Stimulated activated CD4-positive, alpha-beta T cell treated with anti-CD3 and anti-CD28 coated beads, Interleukin-15, amount 100 ng/mL, for 24 hours (primary cell): Measurements from ENCODE around the gene C1QTNF5.

ENCODE experiments used
- DNase-seq: peaks from one replicate; pipeline ENCODE4 v3.0.0-alpha.2; 2020

C1QTNF5 gene

GRCh38 chr11:119373059-119373920 is 32.6 kb upstream of the C1QTNF5 start:
- no peak for DNase-seq

DNA sequence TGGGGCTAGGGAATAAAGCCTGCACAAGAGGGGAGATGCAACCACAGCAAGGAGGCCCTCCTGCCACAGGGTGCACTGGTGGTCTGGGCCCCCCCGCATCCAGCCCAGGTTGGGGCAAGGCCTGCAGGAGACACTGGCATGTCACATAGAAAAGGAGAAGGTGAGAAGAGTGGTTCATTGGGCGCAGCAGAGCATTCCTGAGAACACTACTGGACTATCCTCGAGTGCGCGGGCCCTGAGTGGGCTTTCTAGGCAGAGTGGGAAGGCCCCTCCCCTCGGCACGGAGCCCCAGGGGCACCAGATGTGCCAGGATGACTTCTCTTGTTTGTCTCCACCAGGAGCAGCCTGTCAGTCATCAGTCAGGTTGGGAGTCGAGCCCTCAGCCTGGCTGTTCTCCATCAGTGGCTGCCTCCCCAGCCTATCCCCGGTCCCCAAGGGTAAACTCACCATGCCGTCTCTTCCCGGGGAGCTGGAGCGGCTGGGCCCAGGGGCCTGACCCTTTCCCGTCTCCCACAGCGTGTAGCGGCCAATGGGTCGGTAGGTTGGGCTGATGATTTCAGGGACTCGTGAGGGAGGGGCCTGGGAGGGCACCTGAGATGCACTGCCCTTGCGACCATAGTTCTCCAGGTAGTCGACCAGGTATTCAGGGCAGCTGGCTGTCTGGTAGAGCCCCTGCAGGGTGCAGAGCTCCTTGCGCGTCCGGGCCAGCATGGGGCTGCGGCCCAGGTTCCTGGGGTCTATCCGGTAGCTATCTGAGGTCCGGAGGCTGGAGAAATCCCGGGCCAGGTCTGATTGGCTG is 31.8 kb upstream of the C1QTNF5 start:
- DNase-seq: no peak

DNA sequence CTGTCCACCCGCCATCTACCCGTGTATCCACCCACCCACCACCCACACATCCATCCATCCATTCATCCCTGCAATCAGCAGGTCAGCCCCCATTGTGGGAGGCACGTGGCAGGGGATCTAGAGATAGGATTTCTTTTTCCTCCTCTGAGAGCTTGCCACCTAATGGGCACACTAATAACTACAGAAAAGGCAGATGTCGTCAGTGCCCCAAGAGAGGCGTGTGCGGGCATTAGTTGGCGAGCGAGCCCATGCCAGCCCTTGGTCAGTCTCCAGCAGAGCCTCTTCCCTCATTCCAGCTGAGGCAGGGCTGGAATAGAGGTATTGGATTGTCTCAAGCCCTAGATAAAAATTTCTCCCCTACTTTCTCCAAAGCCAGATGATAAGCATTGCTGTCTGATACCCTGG is 31.1 kb upstream of the C1QTNF5 start:
- DNase-seq: no peak

DNA sequence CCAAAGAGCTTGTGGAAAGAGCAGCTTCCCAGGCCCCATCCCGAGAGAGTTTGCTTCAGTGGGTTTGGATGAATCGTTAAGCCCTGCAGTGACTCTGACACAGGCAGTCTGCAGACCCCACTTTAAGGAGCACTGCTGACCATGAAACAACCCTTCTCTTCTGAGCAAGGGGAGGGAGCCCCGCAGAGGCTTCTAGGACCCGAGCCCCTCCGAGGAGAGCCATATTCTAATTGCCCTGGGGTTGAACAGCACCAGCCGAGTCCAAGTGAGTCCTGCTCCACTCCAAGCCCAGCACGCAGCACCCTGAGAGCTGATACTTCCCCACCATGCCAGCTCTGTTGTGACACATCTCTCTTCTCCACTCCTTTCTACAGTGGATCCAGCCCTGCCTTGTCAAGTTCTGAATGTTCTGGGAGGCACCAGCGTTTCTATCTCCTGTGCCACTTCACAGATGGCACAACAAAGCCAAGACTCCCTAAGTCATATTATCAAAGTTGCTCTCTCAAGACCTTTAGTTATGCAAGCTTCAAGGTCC is 30.5 kb upstream of the C1QTNF5 start:
- no peak for DNase-seq

DNA sequence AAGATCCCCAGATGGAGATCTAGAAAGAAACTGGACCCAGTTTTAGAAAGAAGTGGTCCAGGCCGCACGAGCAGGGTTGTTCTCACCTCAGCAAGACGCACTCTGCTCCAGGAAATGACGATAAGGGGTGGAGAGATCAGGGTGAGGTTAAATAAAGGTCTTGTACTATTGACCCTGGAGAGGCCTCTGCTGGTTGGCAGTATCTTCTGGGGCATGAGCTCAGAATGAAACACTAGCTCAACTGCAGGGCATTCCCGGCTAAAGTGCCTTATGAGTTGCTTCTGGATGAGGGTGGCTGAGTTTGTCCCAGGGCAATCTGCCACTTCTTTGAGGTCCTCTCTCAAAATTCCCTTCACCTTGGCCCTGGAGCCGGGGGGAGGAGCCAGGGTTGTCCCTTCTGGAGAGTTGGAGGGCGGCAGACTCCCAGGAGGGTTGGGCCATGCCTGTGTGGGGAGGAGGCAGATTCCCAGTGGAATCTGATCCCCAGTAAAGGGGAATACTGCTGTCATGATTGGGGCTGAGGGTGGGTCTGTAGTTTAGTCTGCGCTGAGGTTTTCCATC is 29.9 kb upstream of the C1QTNF5 start:
- DNase-seq: no peak

- DNase-seq: no peak
These were observed 28.6 kb upstream of the C1QTNF5 start for GRCh38 chr11:119369132-119369925.

- no peak for DNase-seq
These were observed 27.7 kb upstream of the C1QTNF5 start for GRCh38 chr11:119368121-119369034.

- no peak for DNase-seq
These were observed 27.0 kb upstream of the C1QTNF5 start for GRCh38 chr11:119367661-119368120.

- DNase-seq: no peak
These were observed 26.3 kb upstream of the C1QTNF5 start for GRCh38 chr11:119366690-119367620.

GRCh38 chr11:119365071-119365591 is 24.4 kb upstream of the C1QTNF5 start:
- DNase-seq: no peak

DNA sequence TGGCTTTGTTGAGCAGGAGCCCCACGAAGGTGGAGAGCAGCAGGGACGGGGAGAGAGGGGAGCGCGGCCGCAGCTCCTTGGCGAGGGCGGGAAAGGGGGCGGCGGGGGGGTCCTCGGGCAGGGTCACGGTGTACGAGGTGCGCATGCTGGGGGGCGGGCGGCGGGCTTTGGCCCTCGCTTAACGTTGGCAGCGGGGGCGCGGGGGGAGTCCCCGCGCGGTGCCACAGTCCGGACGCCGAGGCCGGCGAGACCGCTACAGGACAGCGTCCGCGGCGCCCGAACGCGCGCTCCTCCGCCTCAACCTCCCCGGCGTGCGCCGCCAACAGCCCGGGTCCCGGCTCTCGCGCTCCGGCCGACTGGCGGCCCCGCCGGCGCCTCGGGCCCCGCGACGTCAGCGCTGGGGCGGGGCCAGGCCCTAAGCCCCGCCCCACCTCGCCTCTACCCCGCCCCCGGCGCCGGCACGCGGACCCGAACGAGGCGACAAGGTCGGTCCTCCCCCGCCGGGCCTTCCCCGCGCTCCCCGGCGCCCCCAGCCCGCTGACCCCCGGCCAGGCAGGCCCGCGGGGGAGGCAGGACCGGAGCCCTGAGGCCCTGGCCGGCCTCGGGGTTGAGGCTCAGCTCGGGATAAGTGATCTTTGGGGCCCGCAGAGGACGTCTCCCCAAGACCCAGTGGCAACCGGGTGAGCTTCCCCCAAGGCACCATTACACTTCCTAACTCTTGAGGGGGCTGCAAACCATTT is 23.3 kb upstream of the C1QTNF5 start:
- peak; percentile 64 for DNase-seq

DNA sequence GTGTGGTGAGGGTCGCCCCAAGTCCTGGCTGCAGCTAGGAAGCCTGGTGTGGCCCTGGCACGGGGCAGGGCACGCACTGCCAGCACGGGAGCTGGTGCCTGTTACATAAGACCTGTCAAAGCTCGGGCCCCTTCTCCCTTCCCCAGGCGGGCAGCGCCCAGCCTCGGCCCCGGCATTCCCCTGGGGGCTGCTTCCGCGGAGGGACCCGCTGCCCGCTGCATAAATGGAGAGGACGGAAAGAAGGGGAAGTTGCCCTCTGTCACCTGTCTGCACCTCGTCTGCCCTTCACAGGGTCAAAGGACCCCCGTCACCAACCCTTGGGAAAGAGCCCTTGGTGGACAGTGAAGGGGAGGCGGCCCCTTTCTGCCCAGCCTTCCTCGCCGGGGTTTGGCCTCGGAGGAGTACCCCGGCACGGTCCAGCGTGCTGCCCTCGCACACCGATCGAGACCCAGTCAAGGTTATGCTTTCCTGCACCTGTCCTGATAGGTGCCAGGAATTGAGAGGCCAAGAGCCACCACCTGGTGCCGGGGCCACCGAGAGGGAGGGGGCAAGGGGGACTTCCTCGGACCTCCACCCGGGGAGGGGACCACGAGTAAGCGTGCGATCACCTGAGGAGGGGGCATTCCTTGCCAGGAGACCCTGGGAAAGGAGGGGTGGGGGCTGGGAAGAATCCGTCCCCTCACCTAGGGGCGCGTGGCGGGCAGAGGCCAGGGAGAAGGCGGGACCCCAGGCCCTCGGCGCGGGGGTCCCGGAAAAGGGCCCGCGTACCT is 22.6 kb upstream of the C1QTNF5 start:
- DNase-seq: no peak

DNA sequence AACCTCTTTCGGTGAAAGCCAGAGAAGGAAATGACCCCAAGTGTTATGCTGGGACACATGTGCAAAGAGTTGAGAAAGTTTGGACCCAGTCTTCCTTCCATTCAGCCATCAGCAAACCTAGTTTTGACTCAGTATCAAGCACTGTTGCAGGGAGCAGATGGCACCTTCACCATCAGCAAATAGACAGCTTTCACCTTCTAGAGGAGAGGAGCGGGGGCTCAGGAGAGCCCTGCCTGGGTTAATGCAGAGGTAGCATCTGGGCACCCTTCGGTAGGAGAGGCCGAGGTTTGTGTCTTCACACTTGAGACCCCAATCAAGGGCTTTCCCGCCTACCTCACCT is 22.0 kb upstream of the C1QTNF5 start:
- DNase-seq: no peak

DNA sequence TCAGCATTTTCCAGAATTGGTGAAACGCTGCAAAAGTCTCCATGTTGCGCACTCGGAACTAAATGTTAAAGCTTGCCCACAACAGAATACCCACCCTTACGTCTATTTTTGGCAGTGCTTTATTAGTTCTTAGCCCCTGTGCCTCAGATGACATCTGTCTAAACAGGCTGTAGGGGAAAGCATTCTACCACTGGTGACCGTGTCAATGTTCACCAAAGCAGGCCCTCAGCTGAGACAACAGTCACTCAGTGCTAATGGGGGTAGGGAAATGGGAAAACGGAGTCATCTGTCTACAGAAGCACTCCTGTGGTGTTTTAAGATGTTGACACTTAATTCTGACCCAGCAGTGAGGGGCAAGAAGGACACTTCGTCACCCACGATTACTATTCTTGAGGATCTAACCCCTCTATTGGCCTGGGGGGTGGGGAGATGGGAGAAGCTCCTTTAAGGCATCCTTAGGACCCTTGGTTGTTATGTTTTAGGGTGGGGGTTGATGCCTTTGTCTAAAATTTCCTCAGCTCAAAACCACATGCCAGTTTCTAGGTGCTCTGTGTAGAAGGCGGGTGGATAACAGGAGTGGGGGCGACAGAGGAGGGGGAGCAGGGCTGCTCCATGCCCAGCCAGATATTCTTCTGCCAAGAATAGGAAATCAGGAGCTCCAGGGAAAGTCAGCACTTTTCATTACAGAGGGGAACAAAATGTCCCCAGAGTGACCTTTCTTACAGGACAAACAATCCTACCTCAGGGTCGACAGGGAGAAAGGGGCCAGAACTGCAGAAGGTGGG is 21.4 kb upstream of the C1QTNF5 start:
- DNase-seq: no peak

DNA sequence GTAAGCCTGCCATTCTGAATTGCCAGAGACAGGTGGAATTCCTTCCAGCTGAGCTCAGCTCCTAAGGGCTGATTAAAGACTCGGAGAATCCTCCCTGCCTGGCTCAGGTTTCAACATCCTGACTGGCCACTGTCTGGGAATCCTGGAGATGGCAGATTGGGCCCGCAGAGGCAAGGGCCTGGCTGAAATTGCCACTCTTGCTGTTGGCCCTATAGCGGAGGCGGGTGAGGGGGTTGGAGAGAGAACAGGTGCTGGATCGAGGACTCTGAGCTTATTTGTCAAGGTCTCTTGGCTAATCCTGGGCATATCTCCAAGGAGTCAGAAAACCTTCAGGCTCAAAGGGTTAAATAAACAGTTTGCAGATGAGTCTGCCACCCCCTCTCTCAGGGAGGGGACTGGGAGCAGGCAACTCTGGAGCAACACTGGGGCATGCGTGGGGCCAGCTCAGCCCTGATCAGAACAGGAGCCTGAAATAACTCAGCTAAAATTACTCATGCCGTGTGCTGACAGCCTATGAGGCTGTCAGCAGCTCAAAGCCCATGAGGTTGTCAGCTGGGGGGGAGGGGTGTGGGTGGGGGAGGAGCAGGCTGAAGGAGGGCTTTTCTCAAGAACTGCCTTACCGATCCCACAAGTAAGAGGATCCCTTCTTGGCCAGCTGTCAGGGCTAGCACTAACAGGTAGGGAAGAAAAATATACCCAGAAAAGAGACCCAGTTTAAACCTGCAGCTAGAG is 20.5 kb upstream of the C1QTNF5 start:
- DNase-seq: peak; percentile 67

- DNase-seq: no peak
These were observed 18.9 kb upstream of the C1QTNF5 start for GRCh38 chr11:119359365-119360214.
